Endothelial cell of umbilical vein (primary cell): ENCODE data around the gene SLC13A1. TPM values are rescaled to one million over a fixed set of nuclear protein-coding genes. Genes with fewer than 3 reads are reported as not detected.

ENCODE experiments used
- BruUV-seq: library from RNA; stranded (reverse); fragments of 400-500 nt; replicated peaks from 2 replicates; lab custom pipeline; 2021; lab: Mats Ljungman, UMichigan
- CTCF ChIA-PET: fragments of 300-600, 350-600 bp; sonication (Branson Sonifier 250); formaldehyde crosslinking; loops from one replicate; lab custom pipeline; 2021; ENCODE audit warnings: antibody characterized with exemption, inconsistent platforms; lab: Charles Lee
- POLR2A ChIA-PET: fragments of 300-600, 350-600 bp; sonication (Branson Sonifier 250); formaldehyde crosslinking; loops from one replicate; lab custom pipeline; 2021; ENCODE audit warnings: antibody characterized with exemption, inconsistent platforms; lab: Charles Lee
- DNase-seq: peaks from one replicate; pipeline ENCODE4 v3.0.0-alpha.2; 2011; ENCODE audit warnings: low read depth, low spot score
- FAIRE-seq: peaks from 2 replicates; lab custom pipeline; 2011; peaks lifted over from hg19 to GRCh38; lab: Jason Lieb, UNC
- H2AFZ ChIP-seq: 2 replicates; pipeline ENCODE4 v1.6.0; 2012; ENCODE audit warnings: low read depth, low read length, control low read depth, inconsistent platforms
- H3K27ac ChIP-seq: 2 replicates; pipeline ENCODE4 v1.5.1; 2011; ENCODE audit warnings: low read depth, mild to moderate bottlenecking, control low read depth, low read length, moderate library complexity; ENCODE audit not compliant: insufficient read depth
- H3K27me3 ChIP-seq, 2 experiments: 2 replicates each; pipeline versions ENCODE4 v1.6.0 to v1.6.1; 2011; ENCODE audit warnings: low read length in 2 of 2, mixed read lengths in 1 of 2; ENCODE audit not compliant: control insufficient read depth in 2 of 2, insufficient read depth in 2 of 2
- H3K36me3 ChIP-seq, 2 experiments: 2 replicates in 1 of 2; 3 replicates in 1 of 2; pipeline ENCODE4 v1.5.1; 2011; ENCODE audit warnings: low read length in 2 of 2, mild to moderate bottlenecking in 1 of 2, moderate library complexity in 1 of 2; ENCODE audit not compliant: control insufficient read depth in 2 of 2, insufficient read depth in 2 of 2; ENCODE audit errors: extremely low read depth in 1 of 2
- H3K4me1 ChIP-seq: 3 replicates; pipeline ENCODE4 v1.5.1; 2011; ENCODE audit warnings: mild to moderate bottlenecking, low read length; ENCODE audit not compliant: control insufficient read depth, insufficient read depth; ENCODE audit errors: extremely low read depth
- H3K4me2 ChIP-seq: 2 replicates; pipeline ENCODE4 v1.6.1; 2011; ENCODE audit warnings: low read length, control low read depth, mixed read lengths; ENCODE audit not compliant: insufficient read depth
- H3K4me3 ChIP-seq, 3 experiments: fragments of 200-600 bp in 1 of 3; sonication (generic), shearing (Covaris generic) in 1 of 3; replicated peaks in 1 of 3; 2 replicates each; pipeline ENCODE4 v1.5.1; 2011 to 2016; ENCODE audit warnings: control low read depth in 3 of 3, low read length in 3 of 3, mild to moderate bottlenecking in 2 of 3, inconsistent platforms in 1 of 3, low read depth in 1 of 3, moderate library complexity in 1 of 3; ENCODE audit not compliant: insufficient read depth in 1 of 3
- H3K79me2 ChIP-seq: 2 replicates; pipeline ENCODE4 v1.6.0; 2012; ENCODE audit warnings: low read length, inconsistent platforms; ENCODE audit not compliant: control insufficient read depth, insufficient read depth
- H3K9ac ChIP-seq: replicated peaks from 2 replicates; pipeline ENCODE3; 2011; ENCODE audit warnings: low read length, control low read depth; ENCODE audit not compliant: insufficient read depth; ENCODE audit errors: extremely low read depth
- H3K9me1 ChIP-seq: replicated peaks from 3 replicates; pipeline ENCODE4 v1.6.0; 2011; ENCODE audit warnings: mild to moderate bottlenecking, low read length; ENCODE audit not compliant: control insufficient read depth, insufficient read depth; ENCODE audit errors: extremely low read depth
- H3K9me3 ChIP-seq: replicated peaks from 2 replicates; pipeline ENCODE4 v1.5.1; 2012; ENCODE audit warnings: low read length, inconsistent platforms; ENCODE audit not compliant: control insufficient read depth, insufficient read depth
- H4K20me1 ChIP-seq: replicated peaks from 2 replicates; pipeline ENCODE3; 2011; ENCODE audit warnings: mild to moderate bottlenecking, low read length; ENCODE audit not compliant: control insufficient read depth, insufficient read depth; ENCODE audit errors: extremely low read depth
- EZH2 ChIP-seq: IDR thresholded peaks from 2 replicates; pipeline ENCODE4 v1.6.1; 2012; ENCODE audit warnings: borderline replicate concordance, low read depth, mild to moderate bottlenecking, moderate library complexity, low read length, inconsistent platforms; ENCODE audit not compliant: severe bottlenecking
- FOS ChIP-seq: IDR thresholded peaks from 2 replicates; pipeline ENCODE4 v1.6.1; 2011; ENCODE audit warnings: mild to moderate bottlenecking, low read length, moderate library complexity, borderline replicate concordance; ENCODE audit not compliant: insufficient read depth
- GATA2 ChIP-seq: IDR thresholded peaks from 2 replicates; pipeline ENCODE4 v1.7.0; 2011; ENCODE audit warnings: low read depth, mild to moderate bottlenecking, moderate library complexity, mixed read lengths, low read length; ENCODE audit not compliant: insufficient read length, insufficient read depth
- JUN ChIP-seq: IDR thresholded peaks from 2 replicates; pipeline ENCODE4 v1.6.1; 2011; ENCODE audit warnings: borderline replicate concordance, low read depth; ENCODE audit not compliant: insufficient read length, insufficient read depth
- MYC ChIP-seq: IDR thresholded peaks from one replicate; pipeline ENCODE4 v1.6.1; 2011; ENCODE audit warnings: mild to moderate bottlenecking, low read depth, low read length
- POLR2A ChIP-seq: IDR thresholded peaks from 2 replicates; pipeline ENCODE4 v1.6.1; 2012; ENCODE audit warnings: low read depth, mild to moderate bottlenecking, control low read depth, low read length
- POLR2AphosphoS5 ChIP-seq: IDR thresholded peaks from 2 replicates; pipeline ENCODE4 v1.6.1; 2012; ENCODE audit warnings: low read depth, mild to moderate bottlenecking, control low read depth, low read length, moderate library complexity; ENCODE audit not compliant: insufficient read depth
- dilution Hi-C: fragments of 300-500 bp; cut with MboI; formaldehyde crosslinking; loops from one replicate; pipeline ENCODE4 v1.15.0; 2019; ENCODE audit warnings: low sequenced_read_pairs; ENCODE audit not compliant: extremely low pct_ligation_motif_present
- intact Hi-C: fragments of 100-400 bp; cut with micrococcal nuclease; formaldehyde crosslinking; loops from one replicate; pipeline ENCODE4 v1.10.0; 2022
- polyA plus RNA-seq, 4 experiments: library from polyadenylated mRNA; depleted of rRNA in 3 of 4; stranded (reverse) in 3 of 4; unstranded in 1 of 4; fragments of >200 nt; gene quantifications; 2 replicates each; pipeline versions ENCODE4 v1.2.1 to v1.2.3, GENCODE V29; 2011 to 2012; ENCODE audit warnings: missing spikeins in 1 of 4
- total RNA-seq: library from RNA; stranded (reverse); gene quantifications from 2 replicates; pipeline ENCODE4 v1.2.3, GENCODE V29; 2021
- TF ChIP-seq, protein P1 (sequence below): IDR thresholded peaks from 2 replicates; pipeline ENCODE4 v1.6.1; 2011; ENCODE audit not compliant: insufficient read depth, insufficient read length
- TF ChIP-seq, protein P2 (sequence below), 2 donors: IDR thresholded peaks; 1 replicate in 1 of 2; 2 replicates in 1 of 2; pipeline ENCODE4 v1.5.1; 2011; ENCODE audit warnings: low read length in 2 of 2, mild to moderate bottlenecking in 2 of 2, moderate library complexity in 2 of 2, control low read depth in 1 of 2, inconsistent platforms in 1 of 2, low read depth in 1 of 2; ENCODE audit not compliant: insufficient read depth in 1 of 2; ENCODE audit errors: extremely low read depth in 1 of 2

Gene SLC13A1
- total and polyA plus RNA-seq, 2 donors (not counting 3 experiments of a cell fraction or from before 2014, with no cell fraction given), result not detected

DNA sequence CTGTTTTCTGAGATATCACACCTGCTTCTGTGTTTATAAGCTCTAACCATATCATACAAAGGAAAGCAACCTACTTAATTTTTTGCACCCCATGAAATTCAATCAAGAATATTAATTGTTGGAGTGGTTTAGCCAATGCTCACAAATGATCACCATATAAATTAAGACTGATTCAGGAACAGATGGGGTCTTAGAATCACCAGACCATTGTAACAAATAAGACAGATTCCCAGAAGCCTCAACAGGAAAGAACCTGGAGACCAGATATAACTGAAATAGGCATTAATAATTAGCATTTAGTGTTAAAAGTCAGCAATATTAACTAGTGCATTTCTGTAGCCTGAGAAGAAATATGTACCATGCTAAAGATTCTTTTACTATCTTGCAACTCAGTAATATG is 73.6 kb downstream of the SLC13A1 start:
- no peaks in the 10 kb centered on the region for H3K4me1 ChIP-seq
- H3K9ac ChIP-seq, result no peak overlapping the region
- intact Hi-C loops, result no loop called here
- TF ChIP-seq, protein P1, sequence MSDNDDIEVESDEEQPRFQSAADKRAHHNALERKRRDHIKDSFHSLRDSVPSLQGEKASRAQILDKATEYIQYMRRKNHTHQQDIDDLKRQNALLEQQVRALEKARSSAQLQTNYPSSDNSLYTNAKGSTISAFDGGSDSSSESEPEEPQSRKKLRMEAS, result no peak
- TF ChIP-seq FOS, result no peak
- no peaks in the 10 kb centered on the region for H4K20me1 ChIP-seq
- ChIA-PET CTCF (interaction anchor here (1.1 to 2.1 kb wide), 5 partner anchors 10 to 575 kb away, joined by 3 to 6 read pairs (median 4); no protein-coding TSS in a partner anchor), POLR2A (no interaction called here)
- no peak overlapping the region for H3K4me3 ChIP-seq
- H3K9me1 ChIP-seq, result no peaks in the 10 kb centered on the region
- H2AFZ ChIP-seq, result no peak overlapping the region
- no peaks in the 10 kb centered on the region for H3K27me3 ChIP-seq
- no peak for DNase-seq
- no peak overlapping the region for H3K4me2 ChIP-seq
- no peak for FAIRE-seq
- H3K9me3 ChIP-seq, result no peaks in the 10 kb centered on the region
- no TSS peak for BruUV-seq
- dilution Hi-C loops, result no loop called here
- no peaks in the 10 kb centered on the region for H3K36me3 ChIP-seq
- H3K79me2 ChIP-seq, result no peaks in the 10 kb centered on the region
- no peak overlapping the region for H3K27ac ChIP-seq

DNA sequence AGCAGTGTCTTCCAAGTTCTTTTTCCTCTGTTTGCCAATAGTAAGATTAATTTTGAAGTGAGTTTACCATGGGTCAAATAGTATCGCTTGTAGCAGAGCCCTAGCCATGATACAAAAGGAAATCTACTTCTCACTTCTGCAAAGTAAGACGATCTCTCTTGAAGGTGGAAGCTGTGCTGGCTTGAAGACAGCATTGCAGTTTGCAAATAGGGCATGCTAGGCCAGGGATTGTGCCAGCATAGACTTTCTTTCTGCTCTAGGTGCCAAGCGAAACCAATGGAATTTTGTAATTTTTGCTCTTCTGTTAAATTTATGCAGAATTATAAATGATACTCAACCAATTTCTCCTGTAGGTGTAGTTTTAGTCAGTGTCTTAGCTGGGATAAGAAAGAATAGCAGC is 74.5 kb downstream of the SLC13A1 start:
- intact Hi-C loops (no loop called here), dilution Hi-C loops (no loop called here)
- Histone ChIP-seq H3K27me3 (no peaks in the 10 kb centered on the region), H3K4me3 (no peak overlapping the region), H3K9me1 (no peaks in the 10 kb centered on the region), H2AFZ (no peak overlapping the region), H3K4me2 (no peak overlapping the region), H3K9me3 (no peaks in the 10 kb centered on the region), H3K79me2 (no peaks in the 10 kb centered on the region), H3K4me1 (no peaks in the 10 kb centered on the region), H3K27ac (no peak overlapping the region), H4K20me1 (no peaks in the 10 kb centered on the region), H3K9ac (no peak overlapping the region), H3K36me3 (no peaks in the 10 kb centered on the region)
- ChIA-PET CTCF (interaction anchor here (1.5 kb wide), 1 partner anchor 29 kb away, joined by 4 read pairs; no protein-coding TSS in a partner anchor), POLR2A (no interaction called here)
- FAIRE-seq (no peak), DNase-seq (no peak)
- TF ChIP-seq POLR2A (no peak), EZH2 (no peak), MYC (no peak), GATA2 (no peak), JUN (no peak), FOS (no peak), POLR2AphosphoS5 (no peak)
- TF ChIP-seq, protein P1, result no peak
- TF ChIP-seq, protein P2, sequence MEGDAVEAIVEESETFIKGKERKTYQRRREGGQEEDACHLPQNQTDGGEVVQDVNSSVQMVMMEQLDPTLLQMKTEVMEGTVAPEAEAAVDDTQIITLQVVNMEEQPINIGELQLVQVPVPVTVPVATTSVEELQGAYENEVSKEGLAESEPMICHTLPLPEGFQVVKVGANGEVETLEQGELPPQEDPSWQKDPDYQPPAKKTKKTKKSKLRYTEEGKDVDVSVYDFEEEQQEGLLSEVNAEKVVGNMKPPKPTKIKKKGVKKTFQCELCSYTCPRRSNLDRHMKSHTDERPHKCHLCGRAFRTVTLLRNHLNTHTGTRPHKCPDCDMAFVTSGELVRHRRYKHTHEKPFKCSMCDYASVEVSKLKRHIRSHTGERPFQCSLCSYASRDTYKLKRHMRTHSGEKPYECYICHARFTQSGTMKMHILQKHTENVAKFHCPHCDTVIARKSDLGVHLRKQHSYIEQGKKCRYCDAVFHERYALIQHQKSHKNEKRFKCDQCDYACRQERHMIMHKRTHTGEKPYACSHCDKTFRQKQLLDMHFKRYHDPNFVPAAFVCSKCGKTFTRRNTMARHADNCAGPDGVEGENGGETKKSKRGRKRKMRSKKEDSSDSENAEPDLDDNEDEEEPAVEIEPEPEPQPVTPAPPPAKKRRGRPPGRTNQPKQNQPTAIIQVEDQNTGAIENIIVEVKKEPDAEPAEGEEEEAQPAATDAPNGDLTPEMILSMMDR (IDR thresholded peaks at IDR 0.05; ENCODE audit: extremely low read depth in 1 of 2, insufficient read depth in 1 of 2, low read depth in 1 of 2, low read length in 2 of 2), result no peak
- no TSS peak for BruUV-seq
